HFF-Myc (cell line): ENCODE data around the gene CRYBG2.
A peak's percentile ranks its signal among the peaks of the same experiment; 100 is the strongest.

Experiments
- DNase-seq: peaks from one replicate; pipeline ENCODE4 v3.0.0-alpha.2; 2011; ENCODE audit warnings: low read depth; ENCODE audit errors: extremely low read depth
- H3K4me3 ChIP-seq: replicated peaks from 2 replicates; pipeline ENCODE4 v1.5.1; 2011; ENCODE audit warnings: low read depth, mild to moderate bottlenecking, control low read depth, low read length
- CTCF ChIP-seq: IDR thresholded peaks from 2 replicates; pipeline ENCODE4 v1.5.1; 2012; ENCODE audit warnings: mild to moderate bottlenecking, low read depth, low read length, control low read depth; ENCODE audit errors: missing control alignments

Gene CRYBG2

GRCh38 chr1:26287033-26287711 is 66.8 kb downstream of the CRYBG2 start:
- DNase-seq = no peak
- H3K4me3 ChIP-seq = no peak overlapping the region
- no peak for TF ChIP-seq CTCF

- no peak overlapping the region for H3K4me3 ChIP-seq
- DNase-seq = no peak
- no peak for TF ChIP-seq CTCF
Measured at GRCh38 chr1:26286064-26286416, 67.9 kb downstream of the CRYBG2 start.

- TF ChIP-seq CTCF = peak; percentile 51
- H3K4me3 ChIP-seq = no peak overlapping the region
- DNase-seq = no peak
Measured at GRCh38 chr1:26285366-26286063, 68.4 kb downstream of the CRYBG2 start.

- DNase-seq = peak; percentile 87
- TF ChIP-seq CTCF = peak; percentile 79
- H3K4me3 ChIP-seq = no peak overlapping the region
Measured at GRCh38 chr1:26284597-26285347, 69.2 kb downstream of the CRYBG2 start.

GRCh38 chr1:26283871-26284596 is 69.9 kb downstream of the CRYBG2 start:
- H3K4me3 ChIP-seq = no peak overlapping the region
- no peak for TF ChIP-seq CTCF
- no peak for DNase-seq

- no peak for DNase-seq
- H3K4me3 ChIP-seq = no peak overlapping the region
- no peak for TF ChIP-seq CTCF
Measured at GRCh38 chr1:26283279-26283853, 70.6 kb downstream of the CRYBG2 start.
